Measurements from ENCODE around the gene KCNK15. TPM values are rescaled to one million over a fixed set of nuclear protein-coding genes. Genes with fewer than 3 reads are reported as not detected.

The KCNK15 gene
- total and polyA plus RNA-seq, 9 of the 15 experiments (the other 6 are each of a cell fraction or from before 2014, with no cell fraction given) = 0.03 to 0.30 (median 0.17) TPM; not detected in 5

DNA sequence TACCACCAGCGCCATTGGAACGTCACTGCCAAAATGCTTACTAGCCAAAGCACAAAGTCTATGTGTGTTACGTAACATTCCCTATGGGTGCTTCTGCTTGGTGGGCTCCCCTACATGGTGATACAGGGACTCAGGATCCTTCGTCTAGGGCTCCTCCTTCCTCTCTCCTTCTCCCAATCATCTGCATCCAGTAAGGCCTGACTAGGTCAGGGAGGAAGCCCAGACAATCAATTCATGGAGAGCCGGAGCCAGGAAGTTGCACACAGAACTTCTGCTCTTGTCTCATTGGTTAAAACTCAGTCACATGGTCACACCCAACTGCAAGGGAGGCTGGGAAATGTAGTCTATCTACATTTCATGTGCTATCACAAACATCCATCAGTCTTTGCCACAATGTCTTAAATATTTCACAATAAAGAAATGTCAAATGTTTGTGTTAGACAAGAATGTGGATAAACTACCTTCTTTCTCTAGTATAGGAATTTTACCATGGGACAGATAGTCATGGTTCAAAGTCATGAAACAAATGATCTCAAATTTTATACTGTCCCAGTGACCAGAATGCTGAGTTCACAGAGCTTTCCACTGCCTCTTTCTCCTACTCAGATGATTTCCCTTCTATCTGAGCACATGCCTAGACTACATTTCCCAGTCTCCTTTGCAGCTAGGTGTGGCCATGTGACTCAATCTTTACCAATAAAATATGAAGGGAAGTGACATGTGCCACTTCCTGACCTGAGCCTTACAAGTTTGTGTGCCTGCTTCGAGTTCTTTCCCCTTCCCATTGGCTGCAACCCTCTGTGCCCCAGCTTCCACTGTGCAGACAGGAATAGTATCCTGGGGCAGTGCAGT is 9.3 kb upstream of the KCNK15 start (continued):
- peak in 1 of 2 experiments; percentile 66; a peak in 1 of 4 replicates for TF ChIP-seq ZMIZ1 (IDR thresholded peaks at IDR 0.05; ENCODE audit: low read depth in 2 of 2, low read length in 2 of 2)
- no peak for TF ChIP-seq GTF2A2 (tag; IDR thresholded peaks at IDR 0.05)
- TF ChIP-seq, protein P1, sequence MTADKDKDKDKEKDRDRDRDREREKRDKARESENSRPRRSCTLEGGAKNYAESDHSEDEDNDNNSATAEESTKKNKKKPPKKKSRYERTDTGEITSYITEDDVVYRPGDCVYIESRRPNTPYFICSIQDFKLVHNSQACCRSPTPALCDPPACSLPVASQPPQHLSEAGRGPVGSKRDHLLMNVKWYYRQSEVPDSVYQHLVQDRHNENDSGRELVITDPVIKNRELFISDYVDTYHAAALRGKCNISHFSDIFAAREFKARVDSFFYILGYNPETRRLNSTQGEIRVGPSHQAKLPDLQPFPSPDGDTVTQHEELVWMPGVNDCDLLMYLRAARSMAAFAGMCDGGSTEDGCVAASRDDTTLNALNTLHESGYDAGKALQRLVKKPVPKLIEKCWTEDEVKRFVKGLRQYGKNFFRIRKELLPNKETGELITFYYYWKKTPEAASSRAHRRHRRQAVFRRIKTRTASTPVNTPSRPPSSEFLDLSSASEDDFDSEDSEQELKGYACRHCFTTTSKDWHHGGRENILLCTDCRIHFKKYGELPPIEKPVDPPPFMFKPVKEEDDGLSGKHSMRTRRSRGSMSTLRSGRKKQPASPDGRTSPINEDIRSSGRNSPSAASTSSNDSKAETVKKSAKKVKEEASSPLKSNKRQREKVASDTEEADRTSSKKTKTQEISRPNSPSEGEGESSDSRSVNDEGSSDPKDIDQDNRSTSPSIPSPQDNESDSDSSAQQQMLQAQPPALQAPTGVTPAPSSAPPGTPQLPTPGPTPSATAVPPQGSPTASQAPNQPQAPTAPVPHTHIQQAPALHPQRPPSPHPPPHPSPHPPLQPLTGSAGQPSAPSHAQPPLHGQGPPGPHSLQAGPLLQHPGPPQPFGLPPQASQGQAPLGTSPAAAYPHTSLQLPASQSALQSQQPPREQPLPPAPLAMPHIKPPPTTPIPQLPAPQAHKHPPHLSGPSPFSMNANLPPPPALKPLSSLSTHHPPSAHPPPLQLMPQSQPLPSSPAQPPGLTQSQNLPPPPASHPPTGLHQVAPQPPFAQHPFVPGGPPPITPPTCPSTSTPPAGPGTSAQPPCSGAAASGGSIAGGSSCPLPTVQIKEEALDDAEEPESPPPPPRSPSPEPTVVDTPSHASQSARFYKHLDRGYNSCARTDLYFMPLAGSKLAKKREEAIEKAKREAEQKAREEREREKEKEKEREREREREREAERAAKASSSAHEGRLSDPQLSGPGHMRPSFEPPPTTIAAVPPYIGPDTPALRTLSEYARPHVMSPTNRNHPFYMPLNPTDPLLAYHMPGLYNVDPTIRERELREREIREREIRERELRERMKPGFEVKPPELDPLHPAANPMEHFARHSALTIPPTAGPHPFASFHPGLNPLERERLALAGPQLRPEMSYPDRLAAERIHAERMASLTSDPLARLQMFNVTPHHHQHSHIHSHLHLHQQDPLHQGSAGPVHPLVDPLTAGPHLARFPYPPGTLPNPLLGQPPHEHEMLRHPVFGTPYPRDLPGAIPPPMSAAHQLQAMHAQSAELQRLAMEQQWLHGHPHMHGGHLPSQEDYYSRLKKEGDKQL (CRISPR knock-in tag; IDR thresholded peaks at IDR 0.05; ENCODE audit: borderline replicate concordance) = no peak
- no peak for TF ChIP-seq U2AF1 (optimal IDR thresholded peaks at IDR 0.05; ENCODE audit: low read depth, low read length)
- TF ChIP-seq, protein P2, sequence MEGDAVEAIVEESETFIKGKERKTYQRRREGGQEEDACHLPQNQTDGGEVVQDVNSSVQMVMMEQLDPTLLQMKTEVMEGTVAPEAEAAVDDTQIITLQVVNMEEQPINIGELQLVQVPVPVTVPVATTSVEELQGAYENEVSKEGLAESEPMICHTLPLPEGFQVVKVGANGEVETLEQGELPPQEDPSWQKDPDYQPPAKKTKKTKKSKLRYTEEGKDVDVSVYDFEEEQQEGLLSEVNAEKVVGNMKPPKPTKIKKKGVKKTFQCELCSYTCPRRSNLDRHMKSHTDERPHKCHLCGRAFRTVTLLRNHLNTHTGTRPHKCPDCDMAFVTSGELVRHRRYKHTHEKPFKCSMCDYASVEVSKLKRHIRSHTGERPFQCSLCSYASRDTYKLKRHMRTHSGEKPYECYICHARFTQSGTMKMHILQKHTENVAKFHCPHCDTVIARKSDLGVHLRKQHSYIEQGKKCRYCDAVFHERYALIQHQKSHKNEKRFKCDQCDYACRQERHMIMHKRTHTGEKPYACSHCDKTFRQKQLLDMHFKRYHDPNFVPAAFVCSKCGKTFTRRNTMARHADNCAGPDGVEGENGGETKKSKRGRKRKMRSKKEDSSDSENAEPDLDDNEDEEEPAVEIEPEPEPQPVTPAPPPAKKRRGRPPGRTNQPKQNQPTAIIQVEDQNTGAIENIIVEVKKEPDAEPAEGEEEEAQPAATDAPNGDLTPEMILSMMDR (IDR thresholded peaks at IDR 0.05 in 2 of 3, conservative IDR thresholded peaks at IDR 0.05 in 1 of 3; ENCODE audit: insufficient read depth in 2 of 3, low read depth in 1 of 3, low read length in 3 of 3) = no peak
- no peak for TF ChIP-seq ADNP (tag; IDR thresholded peaks at IDR 0.05)
- TF ChIP-seq ZNF79 (CRISPR knock-in tag; IDR thresholded peaks at IDR 0.05; ENCODE audit: low read depth) = no peak
- TF ChIP-seq MIER1 (IDR thresholded peaks at IDR 0.05; ENCODE audit: low read depth) = no peak
- no peak for TF ChIP-seq BCL6 (CRISPR knock-in tag; IDR thresholded peaks at IDR 0.05)
- no peak for TF ChIP-seq CEBPG (CRISPR knock-in tag; IDR thresholded peaks at IDR 0.05)
- TF ChIP-seq CEBPG (tag; conservative IDR thresholded peaks at IDR 0.05 in 1 of 2, IDR thresholded peaks at IDR 0.05 in 1 of 2) = peak; percentile 68 to 86
- TF ChIP-seq, protein P3, sequence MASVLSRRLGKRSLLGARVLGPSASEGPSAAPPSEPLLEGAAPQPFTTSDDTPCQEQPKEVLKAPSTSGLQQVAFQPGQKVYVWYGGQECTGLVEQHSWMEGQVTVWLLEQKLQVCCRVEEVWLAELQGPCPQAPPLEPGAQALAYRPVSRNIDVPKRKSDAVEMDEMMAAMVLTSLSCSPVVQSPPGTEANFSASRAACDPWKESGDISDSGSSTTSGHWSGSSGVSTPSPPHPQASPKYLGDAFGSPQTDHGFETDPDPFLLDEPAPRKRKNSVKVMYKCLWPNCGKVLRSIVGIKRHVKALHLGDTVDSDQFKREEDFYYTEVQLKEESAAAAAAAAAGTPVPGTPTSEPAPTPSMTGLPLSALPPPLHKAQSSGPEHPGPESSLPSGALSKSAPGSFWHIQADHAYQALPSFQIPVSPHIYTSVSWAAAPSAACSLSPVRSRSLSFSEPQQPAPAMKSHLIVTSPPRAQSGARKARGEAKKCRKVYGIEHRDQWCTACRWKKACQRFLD (CRISPR knock-in tag; IDR thresholded peaks at IDR 0.05) = 0 out of 2 replicates have a peak, but pooled peaks have one; percentile 28
- TF ChIP-seq ETS2 (tag; IDR thresholded peaks at IDR 0.05; ENCODE audit: borderline replicate concordance, poor library complexity, severe bottlenecking) = no peak
